HEK293 (cell line): ENCODE results near the gene COBL.

Experiments used
- CTCF ChIA-PET: fragments of 350-600 bp; formaldehyde crosslinking; extraction: SDS; loops from one replicate; lab custom pipeline; 2021; ENCODE audit warnings: antibody characterized with exemption; lab: Yijun Ruan, JAX
- POLR2A ChIA-PET: fragments of 300-600 bp; formaldehyde crosslinking; extraction: SDS; loops from one replicate; lab custom pipeline; 2020; ENCODE audit warnings: antibody characterized with exemption, inconsistent platforms; lab: Yijun Ruan, JAX
- H3K27ac ChIP-seq: fragments of 200-500 bp; sonication (Bioruptor generic); 2 replicates; pipeline ENCODE4 v1.5.1; 2014; ENCODE audit warnings: low read depth, low read length, control low read depth, inconsistent platforms; ENCODE audit errors: extremely low read depth
- H3K36me3 ChIP-seq, 2 experiments: fragments of 200-500 bp in 1 of 2; sonication (Bioruptor generic) in 1 of 2; 1 replicate in 1 of 2; 2 replicates in 1 of 2; pipeline ENCODE4 v1.5.1; 2014 to 2017; ENCODE audit warnings: inconsistent platforms in 2 of 2, low read length in 2 of 2; ENCODE audit not compliant: control insufficient read depth in 2 of 2, insufficient read depth in 1 of 2
- H3K4me1 ChIP-seq: fragments of 200-500 bp; sonication (Bioruptor generic); 2 replicates; pipeline ENCODE4 v1.5.1; 2014; ENCODE audit warnings: mild to moderate bottlenecking, low read length, inconsistent platforms; ENCODE audit not compliant: control insufficient read depth, insufficient read depth
- H3K4me3 ChIP-seq: 2 replicates; pipeline ENCODE4 v1.5.1; 2011; ENCODE audit warnings: low read depth, mild to moderate bottlenecking, control low read depth, low read length, moderate library complexity
- H3K9me3 ChIP-seq: fragments of 200-500 bp; sonication (Bioruptor generic); 2 replicates; pipeline ENCODE4 v1.5.1; 2014; ENCODE audit warnings: low read depth, low read length, inconsistent platforms; ENCODE audit not compliant: control insufficient read depth, insufficient read depth
- MZF1 ChIP-seq: fragments of 450-650 bp; formaldehyde crosslinking; IDR thresholded peaks from 2 replicates; pipeline ENCODE4 v1.5.1; 2017; ENCODE audit warnings: missing biosample characterization, missing genetic modification characterization, borderline replicate concordance
- OVOL3 ChIP-seq: fragments of 450-650 bp; formaldehyde crosslinking; IDR thresholded peaks from 2 replicates; pipeline ENCODE4 v1.5.1; 2016; ENCODE audit warnings: missing biosample characterization, missing genetic modification characterization
- REST ChIP-seq: fragments of 450-650 bp; formaldehyde crosslinking; IDR thresholded peaks from 2 replicates; pipeline ENCODE4 v1.5.1; 2016; ENCODE audit warnings: missing biosample characterization, missing genetic modification characterization
- ZFP37 ChIP-seq: fragments of 450-650 bp; formaldehyde crosslinking; IDR thresholded peaks from 2 replicates; pipeline ENCODE4 v1.5.1; 2016; ENCODE audit warnings: missing biosample characterization, missing genetic modification characterization
- ZNF16 ChIP-seq: fragments of 450-650 bp; formaldehyde crosslinking; IDR thresholded peaks from 2 replicates; pipeline ENCODE4 v1.5.1; 2016; ENCODE audit warnings: low read depth, missing biosample characterization, missing genetic modification characterization
- ZNF248 ChIP-seq: fragments of 450-650 bp; formaldehyde crosslinking; IDR thresholded peaks from 2 replicates; pipeline ENCODE4 v1.5.1; 2017; ENCODE audit warnings: missing biosample characterization, missing genetic modification characterization
- ZNF366 ChIP-seq: fragments of 450-650 bp; formaldehyde crosslinking; conservative IDR thresholded peaks from 2 replicates; pipeline ENCODE4 v1.5.1; 2016; ENCODE audit warnings: missing biosample characterization, missing genetic modification characterization
- ZNF416 ChIP-seq: fragments of 450-650 bp; formaldehyde crosslinking; IDR thresholded peaks from 2 replicates; pipeline ENCODE4 v1.5.1; 2016; ENCODE audit warnings: missing biosample characterization, missing genetic modification characterization
- ZNF473 ChIP-seq: fragments of 450-650 bp; formaldehyde crosslinking; IDR thresholded peaks from 2 replicates; pipeline ENCODE4 v1.5.1; 2017; ENCODE audit warnings: missing biosample characterization, missing genetic modification characterization
- ZNF629 ChIP-seq: fragments of 450-650 bp; formaldehyde crosslinking; IDR thresholded peaks from 2 replicates; pipeline ENCODE4 v1.5.1; 2017; ENCODE audit warnings: missing biosample characterization, missing genetic modification characterization
- ZNF654 ChIP-seq: fragments of 450-650 bp; formaldehyde crosslinking; IDR thresholded peaks from 2 replicates; pipeline ENCODE4 v1.5.1; 2016; ENCODE audit warnings: low read depth, missing biosample characterization, missing genetic modification characterization
- ZNF664 ChIP-seq: fragments of 450-650 bp; formaldehyde crosslinking; IDR thresholded peaks from 2 replicates; pipeline ENCODE4 v1.5.1; 2016; ENCODE audit warnings: missing biosample characterization, missing genetic modification characterization
- ZNF704 ChIP-seq: fragments of 450-650 bp; formaldehyde crosslinking; IDR thresholded peaks from 2 replicates; pipeline ENCODE4 v1.5.1; 2016; ENCODE audit warnings: missing biosample characterization, missing genetic modification characterization
- ZNF791 ChIP-seq: fragments of 450-650 bp; formaldehyde crosslinking; IDR thresholded peaks from 2 replicates; pipeline ENCODE4 v1.5.1; 2016; ENCODE audit warnings: missing biosample characterization, missing genetic modification characterization
- ZSCAN16 ChIP-seq: fragments of 450-650 bp; formaldehyde crosslinking; IDR thresholded peaks from 2 replicates; pipeline ENCODE4 v1.5.1; 2016; ENCODE audit warnings: missing biosample characterization, missing genetic modification characterization
- TF ChIP-seq, protein P1 (sequence below): fragments of 450-650 bp; formaldehyde crosslinking; conservative IDR thresholded peaks from 2 replicates; pipeline ENCODE4 v1.5.1; 2016; ENCODE audit warnings: low read depth, missing biosample characterization, missing genetic modification characterization
- TF ChIP-seq, protein P2 (sequence below): sonication (generic); formaldehyde crosslinking; IDR thresholded peaks from 2 replicates; pipeline ENCODE4 v1.8.1; 2022; ENCODE audit warnings: mild to moderate bottlenecking, moderate library complexity, missing genetic modification reagents
- TF ChIP-seq, protein P3 (sequence below): fragments of 450-650 bp; formaldehyde crosslinking; IDR thresholded peaks from 2 replicates; pipeline ENCODE4 v1.5.1; 2016; ENCODE audit warnings: missing biosample characterization, missing genetic modification characterization, low read depth

Gene COBL

GRCh38 chr7:51175316-51175991 lies 141.2 kb downstream of the COBL start (continued):
- no peak for TF ChIP-seq ZNF664 (tag by site-specific recombination)
- TF ChIP-seq, protein P1, sequence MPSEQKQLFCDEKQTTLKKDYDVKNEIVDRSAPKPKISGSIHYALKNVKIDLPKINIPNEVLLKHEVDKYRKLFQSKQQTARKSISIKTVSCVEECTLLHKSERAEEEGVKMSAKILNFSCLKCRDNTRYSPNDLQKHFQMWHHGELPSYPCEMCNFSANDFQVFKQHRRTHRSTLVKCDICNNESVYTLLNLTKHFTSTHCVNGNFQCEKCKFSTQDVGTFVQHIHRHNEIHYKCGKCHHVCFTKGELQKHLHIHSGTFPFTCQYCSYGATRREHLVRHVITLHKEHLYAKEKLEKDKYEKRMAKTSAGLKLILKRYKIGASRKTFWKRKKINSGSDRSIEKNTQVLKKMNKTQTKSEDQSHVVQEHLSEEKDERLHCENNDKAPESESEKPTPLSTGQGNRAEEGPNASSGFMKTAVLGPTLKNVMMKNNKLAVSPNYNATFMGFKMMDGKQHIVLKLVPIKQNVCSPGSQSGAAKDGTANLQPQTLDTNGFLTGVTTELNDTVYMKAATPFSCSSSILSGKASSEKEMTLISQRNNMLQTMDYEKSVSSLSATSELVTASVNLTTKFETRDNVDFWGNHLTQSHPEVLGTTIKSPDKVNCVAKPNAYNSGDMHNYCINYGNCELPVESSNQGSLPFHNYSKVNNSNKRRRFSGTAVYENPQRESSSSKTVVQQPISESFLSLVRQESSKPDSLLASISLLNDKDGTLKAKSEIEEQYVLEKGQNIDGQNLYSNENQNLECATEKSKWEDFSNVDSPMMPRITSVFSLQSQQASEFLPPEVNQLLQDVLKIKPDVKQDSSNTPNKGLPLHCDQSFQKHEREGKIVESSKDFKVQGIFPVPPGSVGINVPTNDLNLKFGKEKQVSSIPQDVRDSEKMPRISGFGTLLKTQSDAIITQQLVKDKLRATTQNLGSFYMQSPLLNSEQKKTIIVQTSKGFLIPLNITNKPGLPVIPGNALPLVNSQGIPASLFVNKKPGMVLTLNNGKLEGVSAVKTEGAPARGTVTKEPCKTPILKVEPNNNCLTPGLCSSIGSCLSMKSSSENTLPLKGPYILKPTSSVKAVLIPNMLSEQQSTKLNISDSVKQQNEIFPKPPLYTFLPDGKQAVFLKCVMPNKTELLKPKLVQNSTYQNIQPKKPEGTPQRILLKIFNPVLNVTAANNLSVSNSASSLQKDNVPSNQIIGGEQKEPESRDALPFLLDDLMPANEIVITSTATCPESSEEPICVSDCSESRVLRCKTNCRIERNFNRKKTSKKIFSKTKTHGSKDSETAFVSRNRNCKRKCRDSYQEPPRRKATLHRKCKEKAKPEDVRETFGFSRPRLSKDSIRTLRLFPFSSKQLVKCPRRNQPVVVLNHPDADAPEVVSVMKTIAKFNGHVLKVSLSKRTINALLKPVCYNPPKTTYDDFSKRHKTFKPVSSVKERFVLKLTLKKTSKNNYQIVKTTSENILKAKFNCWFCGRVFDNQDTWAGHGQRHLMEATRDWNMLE (tag by site-specific recombination) = no peak
- TF ChIP-seq ZFP37 (tag by site-specific recombination) = no peak
- TF ChIP-seq ZNF791 (tag by site-specific recombination) = no peak
- no peak for TF ChIP-seq ZSCAN16 (tag by site-specific recombination)
- no peak for TF ChIP-seq ZNF16 (tag by site-specific recombination)
- TF ChIP-seq ZNF473 = no peak
- no peak for TF ChIP-seq ZNF248 (tag by site-specific recombination)
- no peak for TF ChIP-seq OVOL3 (tag by site-specific recombination)

- TF ChIP-seq ZNF704 (no peak), REST (tag by site-specific recombination) (peak; percentile 66), ZNF473 (no peak)
- H3K4me3 ChIP-seq = no peak overlapping the region
- POLR2A ChIA-PET = no interaction called here
- H3K9me3 ChIP-seq = no peaks in the 10 kb centered on the region
- H3K4me1 ChIP-seq = no peaks in the 10 kb centered on the region
- H3K36me3 ChIP-seq = no peaks in the 10 kb centered on the region
- H3K27ac ChIP-seq = no peak overlapping the region
- CTCF ChIA-PET = interaction anchor here (5.4 to 8.2 kb wide), 2 partner anchors 190 to 203 kb away, joined by 88 to 277 read pairs; no protein-coding TSS in a partner anchor
Measured at GRCh38 chr7:51165337-51165736, 151.3 kb downstream of the COBL start.

- Histone ChIP-seq H3K27ac (no peak overlapping the region), H3K4me3 (no peak overlapping the region), H3K36me3 (no peaks in the 10 kb centered on the region), H3K9me3 (no peaks in the 10 kb centered on the region), H3K4me1 (no peaks in the 10 kb centered on the region)
- POLR2A ChIA-PET = interaction anchor here (1.0 kb wide), 1 partner anchor 204 kb away, joined by 4 read pairs; no protein-coding TSS in a partner anchor
- CTCF ChIA-PET = interaction anchor here (0.6 to 8.2 kb wide), 55 partner anchors 9 to 1070 kb away, joined by 3 to 277 read pairs (median 4); partner anchors contain the start of gene ZPBP
- TF ChIP-seq MZF1 (peak; percentile 86; the same call in 1 of the 2 replicates), ZNF654 (tag by site-specific recombination) (peak; percentile 92), ZNF416 (tag by site-specific recombination) (no peak), ZNF629 (tag by site-specific recombination) (0 out of 2 replicates have a peak, but pooled peaks have one; percentile 9), ZNF366 (tag by site-specific recombination) (peak; percentile 42)
- TF ChIP-seq, protein P2, sequence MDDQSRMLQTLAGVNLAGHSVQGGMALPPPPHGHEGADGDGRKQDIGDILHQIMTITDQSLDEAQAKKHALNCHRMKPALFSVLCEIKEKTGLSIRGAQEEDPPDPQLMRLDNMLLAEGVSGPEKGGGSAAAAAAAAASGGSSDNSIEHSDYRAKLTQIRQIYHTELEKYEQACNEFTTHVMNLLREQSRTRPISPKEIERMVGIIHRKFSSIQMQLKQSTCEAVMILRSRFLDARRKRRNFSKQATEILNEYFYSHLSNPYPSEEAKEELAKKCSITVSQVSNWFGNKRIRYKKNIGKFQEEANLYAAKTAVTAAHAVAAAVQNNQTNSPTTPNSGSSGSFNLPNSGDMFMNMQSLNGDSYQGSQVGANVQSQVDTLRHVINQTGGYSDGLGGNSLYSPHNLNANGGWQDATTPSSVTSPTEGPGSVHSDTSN (CRISPR knock-in tag) = no peak
- TF ChIP-seq, protein P3, sequence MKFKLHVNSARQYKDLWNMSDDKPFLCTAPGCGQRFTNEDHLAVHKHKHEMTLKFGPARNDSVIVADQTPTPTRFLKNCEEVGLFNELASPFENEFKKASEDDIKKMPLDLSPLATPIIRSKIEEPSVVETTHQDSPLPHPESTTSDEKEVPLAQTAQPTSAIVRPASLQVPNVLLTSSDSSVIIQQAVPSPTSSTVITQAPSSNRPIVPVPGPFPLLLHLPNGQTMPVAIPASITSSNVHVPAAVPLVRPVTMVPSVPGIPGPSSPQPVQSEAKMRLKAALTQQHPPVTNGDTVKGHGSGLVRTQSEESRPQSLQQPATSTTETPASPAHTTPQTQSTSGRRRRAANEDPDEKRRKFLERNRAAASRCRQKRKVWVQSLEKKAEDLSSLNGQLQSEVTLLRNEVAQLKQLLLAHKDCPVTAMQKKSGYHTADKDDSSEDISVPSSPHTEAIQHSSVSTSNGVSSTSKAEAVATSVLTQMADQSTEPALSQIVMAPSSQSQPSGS (tag by site-specific recombination) = 0 out of 2 replicates have a peak, but pooled peaks have one; percentile 34
Measured at GRCh38 chr7:51162724-51163329, 153.8 kb downstream of the COBL start.
